ENCODE data around the gene DNAJC5.
A peak's percentile ranks its signal among the peaks of the same experiment; 100 is the strongest.

DNAJC5 gene

DNA sequence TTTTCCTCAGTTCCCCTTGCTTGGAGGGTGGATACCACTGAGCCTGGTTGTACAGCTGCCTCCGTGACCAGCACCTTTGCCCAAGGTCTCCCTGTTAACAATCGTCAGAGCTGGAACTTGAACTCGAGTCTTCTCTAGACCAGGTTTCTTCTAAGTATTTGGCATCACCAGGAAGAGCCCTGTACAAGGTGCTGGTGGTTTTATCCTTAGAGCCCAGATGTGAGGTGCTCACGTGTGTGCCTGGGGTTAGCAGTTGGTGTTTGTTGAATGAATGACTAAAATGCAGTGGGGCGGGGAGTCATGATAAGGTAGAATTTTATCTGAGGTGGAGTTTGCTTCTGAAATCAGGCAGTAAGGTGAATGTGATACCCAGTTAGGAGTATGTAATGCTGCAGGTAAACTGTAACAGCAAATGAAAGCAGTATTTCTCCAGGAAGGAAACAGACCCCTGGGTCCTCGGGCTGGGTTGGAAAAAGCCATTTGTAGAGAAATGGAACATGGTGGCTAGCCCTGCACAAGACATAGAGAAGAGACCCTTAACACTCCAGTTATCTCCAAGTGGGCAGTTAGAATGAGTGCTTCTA, 3.1 kb downstream of the DNAJC5 start:
- Histone ChIP-seq H3K27me3 (no peaks in the 10 kb centered on the region), H3K4me1 (ENCODE audit: control insufficient read depth in 1 of 2, insufficient read depth in 1 of 2, low read depth in 1 of 2, low read length in 1 of 2) (peaks cover 81 to 86% of the 10 kb centered on the region in 2 experiments), H3K9me3 (no peaks in the 10 kb centered on the region), H3K36me3 (peaks cover 17% of the 10 kb centered on the region), H3K27ac (peak overlapping the region; percentile 98), H3K4me3 (ENCODE audit: low read depth in 1 of 2, low read length in 1 of 2) (peak overlapping the region; percentile 73 to 80)
- TF ChIP-seq CTCF (IDR thresholded peaks at IDR 0.05) = no peak

GRCh38 chr20:63898882-63899558, 4.1 kb downstream of the DNAJC5 start:
- Histone ChIP-seq H3K4me3 (ENCODE audit: low read depth in 1 of 2, low read length in 1 of 2) (peak overlapping the region; percentile 44 to 80), H3K4me1 (ENCODE audit: control insufficient read depth in 1 of 2, insufficient read depth in 1 of 2, low read depth in 1 of 2, low read length in 1 of 2) (peaks cover 85 to 92% of the 10 kb centered on the region in 2 experiments), H3K9me3 (no peaks in the 10 kb centered on the region), H3K27me3 (no peaks in the 10 kb centered on the region), H3K27ac (peak overlapping the region; percentile 98), H3K36me3 (peaks cover 15% of the 10 kb centered on the region)
- no peak for TF ChIP-seq CTCF (IDR thresholded peaks at IDR 0.05)

DNA sequence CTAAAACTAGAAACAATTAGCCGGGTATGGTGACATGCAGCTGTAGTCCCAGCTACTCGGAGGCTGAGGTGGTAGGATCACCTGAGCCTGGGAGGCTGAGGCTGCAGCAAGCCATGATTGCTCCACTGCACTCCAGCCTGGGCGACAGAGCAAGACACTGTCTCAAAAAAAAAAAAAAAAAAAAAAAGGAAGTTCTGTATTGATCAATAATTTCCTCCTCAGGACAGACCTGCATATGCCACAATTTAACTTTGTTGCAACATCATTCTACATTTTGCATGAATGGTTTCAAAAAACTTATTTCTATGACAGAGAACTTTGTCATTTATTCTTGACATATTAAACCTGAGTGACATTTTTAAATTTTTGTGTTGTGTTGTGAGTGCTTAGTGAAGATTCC, 5.5 kb downstream of the DNAJC5 start:
- Histone ChIP-seq H3K4me3 (ENCODE audit: low read depth in 1 of 2, low read length in 1 of 2) (peak overlapping the region; percentile 53 to 80), H3K27me3 (no peaks in the 10 kb centered on the region), H3K27ac (peak overlapping the region; percentile 98), H3K9me3 (no peaks in the 10 kb centered on the region), H3K4me1 (ENCODE audit: control insufficient read depth in 1 of 2, insufficient read depth in 1 of 2, low read depth in 1 of 2, low read length in 1 of 2) (peaks cover 91 to 99% of the 10 kb centered on the region in 2 experiments), H3K36me3 (peaks cover 15% of the 10 kb centered on the region)
- no peak for TF ChIP-seq CTCF (IDR thresholded peaks at IDR 0.05)

- Histone ChIP-seq H3K27me3 (no peaks in the 10 kb centered on the region), H3K4me1 (ENCODE audit: control insufficient read depth in 1 of 2, insufficient read depth in 1 of 2, low read depth in 1 of 2, low read length in 1 of 2) (peaks cover 98 to 100% of the 10 kb centered on the region in 2 experiments), H3K27ac (peak overlapping the region; percentile 98), H3K4me3 (ENCODE audit: low read depth in 1 of 2, low read length in 1 of 2) (peak overlapping the region; percentile 40 to 53), H3K36me3 (no peaks in the 10 kb centered on the region), H3K9me3 (no peaks in the 10 kb centered on the region)
- no peak for TF ChIP-seq CTCF (IDR thresholded peaks at IDR 0.05)
These were observed 9.1 kb downstream of the DNAJC5 start for GRCh38 chr20:63903796-63904561.

GRCh38 chr20:63908008-63908682, 13.2 kb downstream of the DNAJC5 start:
- no peak for TF ChIP-seq CTCF (IDR thresholded peaks at IDR 0.05)
- Histone ChIP-seq H3K27me3 (no peaks in the 10 kb centered on the region), H3K4me3 (ENCODE audit: low read depth in 1 of 2, low read length in 1 of 2) (no peak overlapping the region), H3K36me3 (no peaks in the 10 kb centered on the region), H3K9me3 (no peaks in the 10 kb centered on the region), H3K4me1 (ENCODE audit: control insufficient read depth in 1 of 2, insufficient read depth in 1 of 2, low read depth in 1 of 2, low read length in 1 of 2) (peaks cover 97% of the 10 kb centered on the region in 2 experiments), H3K27ac (peak overlapping the region; percentile 98)
